ENCODE results near the gene RASSF5. TPM values are rescaled to one million over a fixed set of nuclear protein-coding genes. Genes with fewer than 3 reads are reported as not detected.

RASSF5 gene
- total RNA-seq, 1 experiment from 2014 or later: 2.1 TPM

DNA sequence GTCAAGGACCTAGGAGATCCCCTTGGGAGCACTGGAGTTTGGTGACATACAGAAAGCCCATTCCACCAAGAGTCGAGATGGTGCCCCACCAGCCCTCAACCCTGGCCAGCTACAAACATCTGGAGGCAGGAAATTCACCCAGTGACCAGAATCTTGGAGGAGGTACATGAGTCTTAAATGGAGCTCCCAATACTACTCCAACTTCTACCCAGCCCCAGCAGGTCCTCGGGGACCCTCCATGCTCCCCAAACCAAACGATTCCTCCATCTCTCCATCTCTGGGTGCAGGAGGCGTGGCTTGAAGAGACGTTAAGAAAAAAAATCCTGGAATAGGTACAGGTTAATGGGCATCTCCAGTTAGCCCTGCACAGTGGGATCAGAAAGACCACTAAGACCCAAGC is 5.5 kb upstream of the RASSF5 start:
- POLR2A ChIA-PET: no interaction called here
- Mint-ChIP-seq H3K36me3 (no peaks in the 10 kb centered on the region), H3K27me3 (ENCODE audit: low read depth) (peaks cover 37% of the 10 kb centered on the region), H3K4me1 (peaks cover 15% of the 10 kb centered on the region; the same call in 1 of the 2 replicates), H3K9me3 (no peaks in the 10 kb centered on the region), H3K27ac (no peak overlapping the region), H3K4me3 (no peak overlapping the region)
- DNase-seq (ENCODE audit: low spot score): no peak
- ATAC-seq: no peak
- CTCF ChIA-PET: interaction anchor here (0.6 to 4.7 kb wide), 4 partner anchors 12 to 82 kb away, joined by 3 to 30 read pairs (median 6); no protein-coding TSS in a partner anchor
- TF ChIP-seq ZNF671 (CRISPR knock-in tag; IDR thresholded peaks at IDR 0.05) (no peak), CREM (CRISPR knock-in tag; IDR thresholded peaks at IDR 0.05) (no peak), ERG (CRISPR knock-in tag; IDR thresholded peaks at IDR 0.05) (no peak), NFATC4 (CRISPR knock-in tag; IDR thresholded peaks at IDR 0.05) (no peak), KAT7 (CRISPR knock-in tag; IDR thresholded peaks at IDR 0.05; ENCODE audit: borderline replicate concordance) (no peak), CBFB (CRISPR knock-in tag; IDR thresholded peaks at IDR 0.05; ENCODE audit: low read depth) (no peak), ZNF138 (CRISPR knock-in tag; conservative IDR thresholded peaks at IDR 0.05) (no peak)
- TF ChIP-seq, protein P1, sequence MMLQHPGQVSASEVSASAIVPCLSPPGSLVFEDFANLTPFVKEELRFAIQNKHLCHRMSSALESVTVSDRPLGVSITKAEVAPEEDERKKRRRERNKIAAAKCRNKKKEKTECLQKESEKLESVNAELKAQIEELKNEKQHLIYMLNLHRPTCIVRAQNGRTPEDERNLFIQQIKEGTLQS (CRISPR knock-in tag; conservative IDR thresholded peaks at IDR 0.05): no peak
- TF ChIP-seq, protein P2, sequence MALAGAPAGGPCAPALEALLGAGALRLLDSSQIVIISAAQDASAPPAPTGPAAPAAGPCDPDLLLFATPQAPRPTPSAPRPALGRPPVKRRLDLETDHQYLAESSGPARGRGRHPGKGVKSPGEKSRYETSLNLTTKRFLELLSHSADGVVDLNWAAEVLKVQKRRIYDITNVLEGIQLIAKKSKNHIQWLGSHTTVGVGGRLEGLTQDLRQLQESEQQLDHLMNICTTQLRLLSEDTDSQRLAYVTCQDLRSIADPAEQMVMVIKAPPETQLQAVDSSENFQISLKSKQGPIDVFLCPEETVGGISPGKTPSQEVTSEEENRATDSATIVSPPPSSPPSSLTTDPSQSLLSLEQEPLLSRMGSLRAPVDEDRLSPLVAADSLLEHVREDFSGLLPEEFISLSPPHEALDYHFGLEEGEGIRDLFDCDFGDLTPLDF (CRISPR knock-in tag; IDR thresholded peaks at IDR 0.05): no peak

GRCh38 chr1:206502403-206502802 is 4.9 kb upstream of the RASSF5 start:
- ChIA-PET CTCF (interaction anchor here (0.6 to 4.7 kb wide), 4 partner anchors 10 to 81 kb away, joined by 3 to 30 read pairs (median 6); no protein-coding TSS in a partner anchor), POLR2A (no interaction called here)
- TF ChIP-seq ZNF317 (CRISPR knock-in tag; IDR thresholded peaks at IDR 0.05; ENCODE audit: borderline replicate concordance, low read depth) (no peak), RELA (CRISPR knock-in tag; IDR thresholded peaks at IDR 0.05; ENCODE audit: borderline replicate concordance) (no peak), CREM (CRISPR knock-in tag; IDR thresholded peaks at IDR 0.05) (no peak), HMGA2 (CRISPR knock-in tag; IDR thresholded peaks at IDR 0.05) (no peak), ZNF423 (CRISPR knock-in tag; IDR thresholded peaks at IDR 0.05) (no peak)
- TF ChIP-seq, protein P3, sequence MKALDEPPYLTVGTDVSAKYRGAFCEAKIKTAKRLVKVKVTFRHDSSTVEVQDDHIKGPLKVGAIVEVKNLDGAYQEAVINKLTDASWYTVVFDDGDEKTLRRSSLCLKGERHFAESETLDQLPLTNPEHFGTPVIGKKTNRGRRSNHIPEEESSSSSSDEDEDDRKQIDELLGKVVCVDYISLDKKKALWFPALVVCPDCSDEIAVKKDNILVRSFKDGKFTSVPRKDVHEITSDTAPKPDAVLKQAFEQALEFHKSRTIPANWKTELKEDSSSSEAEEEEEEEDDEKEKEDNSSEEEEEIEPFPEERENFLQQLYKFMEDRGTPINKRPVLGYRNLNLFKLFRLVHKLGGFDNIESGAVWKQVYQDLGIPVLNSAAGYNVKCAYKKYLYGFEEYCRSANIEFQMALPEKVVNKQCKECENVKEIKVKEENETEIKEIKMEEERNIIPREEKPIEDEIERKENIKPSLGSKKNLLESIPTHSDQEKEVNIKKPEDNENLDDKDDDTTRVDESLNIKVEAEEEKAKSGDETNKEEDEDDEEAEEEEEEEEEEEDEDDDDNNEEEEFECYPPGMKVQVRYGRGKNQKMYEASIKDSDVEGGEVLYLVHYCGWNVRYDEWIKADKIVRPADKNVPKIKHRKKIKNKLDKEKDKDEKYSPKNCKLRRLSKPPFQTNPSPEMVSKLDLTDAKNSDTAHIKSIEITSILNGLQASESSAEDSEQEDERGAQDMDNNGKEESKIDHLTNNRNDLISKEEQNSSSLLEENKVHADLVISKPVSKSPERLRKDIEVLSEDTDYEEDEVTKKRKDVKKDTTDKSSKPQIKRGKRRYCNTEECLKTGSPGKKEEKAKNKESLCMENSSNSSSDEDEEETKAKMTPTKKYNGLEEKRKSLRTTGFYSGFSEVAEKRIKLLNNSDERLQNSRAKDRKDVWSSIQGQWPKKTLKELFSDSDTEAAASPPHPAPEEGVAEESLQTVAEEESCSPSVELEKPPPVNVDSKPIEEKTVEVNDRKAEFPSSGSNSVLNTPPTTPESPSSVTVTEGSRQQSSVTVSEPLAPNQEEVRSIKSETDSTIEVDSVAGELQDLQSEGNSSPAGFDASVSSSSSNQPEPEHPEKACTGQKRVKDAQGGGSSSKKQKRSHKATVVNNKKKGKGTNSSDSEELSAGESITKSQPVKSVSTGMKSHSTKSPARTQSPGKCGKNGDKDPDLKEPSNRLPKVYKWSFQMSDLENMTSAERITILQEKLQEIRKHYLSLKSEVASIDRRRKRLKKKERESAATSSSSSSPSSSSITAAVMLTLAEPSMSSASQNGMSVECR (CRISPR knock-in tag; IDR thresholded peaks at IDR 0.05; ENCODE audit: borderline replicate concordance): no peak
- TF ChIP-seq, protein P4, sequence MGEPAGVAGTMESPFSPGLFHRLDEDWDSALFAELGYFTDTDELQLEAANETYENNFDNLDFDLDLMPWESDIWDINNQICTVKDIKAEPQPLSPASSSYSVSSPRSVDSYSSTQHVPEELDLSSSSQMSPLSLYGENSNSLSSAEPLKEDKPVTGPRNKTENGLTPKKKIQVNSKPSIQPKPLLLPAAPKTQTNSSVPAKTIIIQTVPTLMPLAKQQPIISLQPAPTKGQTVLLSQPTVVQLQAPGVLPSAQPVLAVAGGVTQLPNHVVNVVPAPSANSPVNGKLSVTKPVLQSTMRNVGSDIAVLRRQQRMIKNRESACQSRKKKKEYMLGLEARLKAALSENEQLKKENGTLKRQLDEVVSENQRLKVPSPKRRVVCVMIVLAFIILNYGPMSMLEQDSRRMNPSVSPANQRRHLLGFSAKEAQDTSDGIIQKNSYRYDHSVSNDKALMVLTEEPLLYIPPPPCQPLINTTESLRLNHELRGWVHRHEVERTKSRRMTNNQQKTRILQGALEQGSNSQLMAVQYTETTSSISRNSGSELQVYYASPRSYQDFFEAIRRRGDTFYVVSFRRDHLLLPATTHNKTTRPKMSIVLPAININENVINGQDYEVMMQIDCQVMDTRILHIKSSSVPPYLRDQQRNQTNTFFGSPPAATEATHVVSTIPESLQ (CRISPR knock-in tag; IDR thresholded peaks at IDR 0.05): no peak
- TF ChIP-seq, protein P5, sequence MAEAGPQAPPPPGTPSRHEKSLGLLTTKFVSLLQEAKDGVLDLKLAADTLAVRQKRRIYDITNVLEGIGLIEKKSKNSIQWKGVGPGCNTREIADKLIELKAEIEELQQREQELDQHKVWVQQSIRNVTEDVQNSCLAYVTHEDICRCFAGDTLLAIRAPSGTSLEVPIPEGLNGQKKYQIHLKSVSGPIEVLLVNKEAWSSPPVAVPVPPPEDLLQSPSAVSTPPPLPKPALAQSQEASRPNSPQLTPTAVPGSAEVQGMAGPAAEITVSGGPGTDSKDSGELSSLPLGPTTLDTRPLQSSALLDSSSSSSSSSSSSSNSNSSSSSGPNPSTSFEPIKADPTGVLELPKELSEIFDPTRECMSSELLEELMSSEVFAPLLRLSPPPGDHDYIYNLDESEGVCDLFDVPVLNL (CRISPR knock-in tag; IDR thresholded peaks at IDR 0.05; ENCODE audit: borderline replicate concordance, low read depth): no peak
- no peak for DNase-seq (ENCODE audit: low spot score)
- Mint-ChIP-seq H3K9me3 (no peaks in the 10 kb centered on the region), H3K4me3 (no peak overlapping the region), H3K4me1 (peaks cover 15% of the 10 kb centered on the region; the same call in 1 of the 2 replicates), H3K27me3 (ENCODE audit: low read depth) (peaks cover 41% of the 10 kb centered on the region), H3K36me3 (no peaks in the 10 kb centered on the region), H3K27ac (no peak overlapping the region)
- ATAC-seq: no peak

All from WTC11 (cell line).